Astrocyte (in vitro differentiated cells and primary cell): ENCODE data around the gene SOX5. TPM values are rescaled to one million over a fixed set of nuclear protein-coding genes. Genes with fewer than 3 reads are reported as not detected.

ENCODE experiments used
- DNase-seq: peaks from one replicate; pipeline ENCODE4 v3.0.0-alpha.2; 2010; ENCODE audit warnings: low read depth
- FAIRE-seq: peaks from 2 replicates; lab custom pipeline; 2011; peaks lifted over from hg19 to GRCh38; lab: Jason Lieb, UNC
- H2AFZ ChIP-seq: 2 replicates; pipeline ENCODE4 v1.6.0; 2012; ENCODE audit warnings: low read depth, low read length, inconsistent platforms
- H3K27ac ChIP-seq: 2 replicates; pipeline ENCODE4 v1.5.1; 2011; ENCODE audit warnings: low read depth, low read length, inconsistent platforms
- H3K27me3 ChIP-seq: 2 replicates; pipeline ENCODE4 v1.6.0; 2011; ENCODE audit warnings: low read length, inconsistent platforms; ENCODE audit not compliant: insufficient read depth
- H3K36me3 ChIP-seq: 2 replicates; pipeline ENCODE4 v1.5.1; 2011; ENCODE audit warnings: low read length, inconsistent platforms; ENCODE audit not compliant: insufficient read depth
- H3K4me1 ChIP-seq: 2 replicates; pipeline ENCODE4 v1.5.1; 2011; ENCODE audit warnings: low read length, inconsistent platforms; ENCODE audit not compliant: insufficient read depth
- H3K4me2 ChIP-seq: 2 replicates; pipeline ENCODE4 v1.6.0; 2012; ENCODE audit warnings: low read length, inconsistent platforms
- H3K4me3 ChIP-seq: 2 replicates; pipeline ENCODE4 v1.5.1; 2011; ENCODE audit warnings: low read depth, mild to moderate bottlenecking, low read length, inconsistent platforms; ENCODE audit not compliant: insufficient read depth
- H3K79me2 ChIP-seq: 2 replicates; pipeline ENCODE4 v1.6.0; 2012; ENCODE audit warnings: mild to moderate bottlenecking, low read length, inconsistent platforms; ENCODE audit not compliant: insufficient read depth
- H3K9ac ChIP-seq: 2 replicates; pipeline ENCODE4 v1.6.0; 2012; ENCODE audit warnings: mild to moderate bottlenecking, low read length, inconsistent platforms
- H3K9me3 ChIP-seq: 2 replicates; pipeline ENCODE4 v1.5.1; 2012; ENCODE audit warnings: low read depth, mild to moderate bottlenecking, low read length, inconsistent platforms; ENCODE audit not compliant: insufficient read depth
- H4K20me1 ChIP-seq: 2 replicates; pipeline ENCODE4 v1.6.0; 2012; ENCODE audit warnings: low read length, inconsistent platforms; ENCODE audit not compliant: insufficient read depth
- H3K27ac Mint-ChIP-seq: one replicate; pipeline ENCODE4 v1.8.0; 2021; ENCODE audit warnings: mild to moderate bottlenecking, mixed read lengths; ENCODE audit not compliant: unreplicated experiment
- H3K27me3 Mint-ChIP-seq: one replicate; pipeline ENCODE4 v1.8.0; 2021; ENCODE audit warnings: low read depth, mixed read lengths; ENCODE audit not compliant: unreplicated experiment
- H3K36me3 Mint-ChIP-seq: one replicate; pipeline ENCODE4 v1.8.0; 2021; ENCODE audit warnings: low read depth, mixed read lengths; ENCODE audit not compliant: unreplicated experiment
- H3K4me1 Mint-ChIP-seq: one replicate; pipeline ENCODE4 v1.8.0; 2021; ENCODE audit warnings: low read depth, mixed read lengths; ENCODE audit not compliant: unreplicated experiment
- H3K4me3 Mint-ChIP-seq: one replicate; pipeline ENCODE4 v1.8.0; 2021; ENCODE audit warnings: mild to moderate bottlenecking, moderate library complexity, mixed read lengths; ENCODE audit not compliant: unreplicated experiment
- H3K9me3 Mint-ChIP-seq: one replicate; pipeline ENCODE4 v1.8.0; 2021; ENCODE audit warnings: mild to moderate bottlenecking, mixed read lengths; ENCODE audit not compliant: unreplicated experiment
- EZH2 ChIP-seq: IDR thresholded peaks from 2 replicates; pipeline ENCODE4 v1.6.1; 2012; ENCODE audit warnings: mild to moderate bottlenecking, low read length, inconsistent platforms; ENCODE audit not compliant: insufficient read depth
- total RNA-seq: library from RNA; stranded (reverse); gene quantifications from 2 replicates; pipeline ENCODE4 v1.2.1, GENCODE V29; 2021
- TF ChIP-seq, protein P1 (sequence below): IDR thresholded peaks from 2 replicates; pipeline ENCODE4 v1.5.1; 2011; ENCODE audit warnings: low read depth, mild to moderate bottlenecking, inconsistent platforms, low read length, moderate library complexity; ENCODE audit not compliant: insufficient read depth

The SOX5 gene
- total RNA-seq, 1 donor from 2014 or later = 13.7 TPM

GRCh38 chr12:23888396-23889068 lies 60.9 kb downstream of the SOX5 start:
- Mint-ChIP-seq H3K36me3 (peaks cover 2% of the 10 kb centered on the region), H3K4me1 (peaks cover 17% of the 10 kb centered on the region), H3K27ac (peak overlapping the region; percentile 70), H3K4me3 (no peak overlapping the region), H3K27me3 (no peaks in the 10 kb centered on the region), H3K9me3 (no peaks in the 10 kb centered on the region)
- no peaks in the 10 kb centered on the region for H3K4me1 ChIP-seq
- no peak overlapping the region for H2AFZ ChIP-seq
- no peaks in the 10 kb centered on the region for H3K36me3 ChIP-seq
- H3K9me3 ChIP-seq = no peaks in the 10 kb centered on the region
- H3K79me2 ChIP-seq = no peaks in the 10 kb centered on the region
- H3K27ac ChIP-seq = no peak overlapping the region
- H3K4me3 ChIP-seq = no peak overlapping the region
- no peak overlapping the region for H3K9ac ChIP-seq
- no peaks in the 10 kb centered on the region for H4K20me1 ChIP-seq
- H3K4me2 ChIP-seq = no peak overlapping the region
- no peak for TF ChIP-seq EZH2
- TF ChIP-seq, protein P1, sequence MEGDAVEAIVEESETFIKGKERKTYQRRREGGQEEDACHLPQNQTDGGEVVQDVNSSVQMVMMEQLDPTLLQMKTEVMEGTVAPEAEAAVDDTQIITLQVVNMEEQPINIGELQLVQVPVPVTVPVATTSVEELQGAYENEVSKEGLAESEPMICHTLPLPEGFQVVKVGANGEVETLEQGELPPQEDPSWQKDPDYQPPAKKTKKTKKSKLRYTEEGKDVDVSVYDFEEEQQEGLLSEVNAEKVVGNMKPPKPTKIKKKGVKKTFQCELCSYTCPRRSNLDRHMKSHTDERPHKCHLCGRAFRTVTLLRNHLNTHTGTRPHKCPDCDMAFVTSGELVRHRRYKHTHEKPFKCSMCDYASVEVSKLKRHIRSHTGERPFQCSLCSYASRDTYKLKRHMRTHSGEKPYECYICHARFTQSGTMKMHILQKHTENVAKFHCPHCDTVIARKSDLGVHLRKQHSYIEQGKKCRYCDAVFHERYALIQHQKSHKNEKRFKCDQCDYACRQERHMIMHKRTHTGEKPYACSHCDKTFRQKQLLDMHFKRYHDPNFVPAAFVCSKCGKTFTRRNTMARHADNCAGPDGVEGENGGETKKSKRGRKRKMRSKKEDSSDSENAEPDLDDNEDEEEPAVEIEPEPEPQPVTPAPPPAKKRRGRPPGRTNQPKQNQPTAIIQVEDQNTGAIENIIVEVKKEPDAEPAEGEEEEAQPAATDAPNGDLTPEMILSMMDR = no peak
- DNase-seq = peak; percentile 57
- peak; percentile 26 for FAIRE-seq
- no peaks in the 10 kb centered on the region for H3K27me3 ChIP-seq

DNA sequence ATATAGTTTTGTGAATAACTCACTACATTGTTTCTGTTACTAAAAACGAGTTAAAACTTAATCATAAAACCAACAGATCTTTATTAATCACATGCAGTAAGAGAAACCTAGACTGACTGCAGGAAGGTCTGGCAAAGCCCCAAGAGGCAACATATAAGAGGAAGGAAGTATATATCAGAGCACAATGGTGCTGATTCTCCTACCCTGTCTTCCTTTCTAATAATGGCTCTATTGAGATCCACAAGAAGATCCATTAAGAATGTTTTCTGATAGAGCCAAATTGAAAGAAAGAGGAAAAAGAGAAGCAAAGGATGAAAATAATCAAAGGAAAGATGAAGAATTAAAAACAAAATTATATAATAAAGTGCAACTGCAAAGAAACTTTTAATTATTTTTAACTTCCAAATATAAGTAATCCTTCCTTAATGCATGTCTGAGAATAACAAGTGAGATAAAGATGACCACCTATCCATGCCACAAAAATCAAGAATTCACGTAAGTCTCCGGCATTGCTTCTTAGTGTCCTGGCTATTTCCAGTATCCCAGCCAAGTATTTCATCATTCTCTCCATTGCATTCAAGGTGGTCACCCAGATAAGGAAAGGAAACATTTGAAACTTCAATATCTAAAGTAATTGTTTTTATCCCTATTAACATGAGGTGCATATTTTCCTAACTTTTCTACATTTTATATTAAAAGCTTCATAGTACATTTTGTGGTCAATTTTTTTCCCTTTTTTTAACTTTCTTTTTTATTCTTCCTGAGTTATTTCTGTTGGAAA lies 62.2 kb downstream of the SOX5 start:
- no peak for TF ChIP-seq EZH2
- TF ChIP-seq, protein P1 = no peak
- H3K9ac ChIP-seq = no peak overlapping the region
- no peaks in the 10 kb centered on the region for H4K20me1 ChIP-seq
- no peak overlapping the region for H3K4me3 Mint-ChIP-seq
- FAIRE-seq (no peak), DNase-seq (peak; percentile 51)
- H3K27ac ChIP-seq = no peak overlapping the region
- H3K27me3 ChIP-seq = no peaks in the 10 kb centered on the region
- H3K79me2 ChIP-seq = no peaks in the 10 kb centered on the region
- peak overlapping the region; percentile 68 for H3K27ac Mint-ChIP-seq
- no peak overlapping the region for H3K4me3 ChIP-seq
- H3K36me3 ChIP-seq = no peaks in the 10 kb centered on the region
- no peaks in the 10 kb centered on the region for H3K9me3 ChIP-seq
- no peak overlapping the region for H2AFZ ChIP-seq
- H3K9me3 Mint-ChIP-seq = no peaks in the 10 kb centered on the region
- H3K36me3 Mint-ChIP-seq = no peaks in the 10 kb centered on the region
- no peaks in the 10 kb centered on the region for H3K27me3 Mint-ChIP-seq
- peaks cover 14% of the 10 kb centered on the region for H3K4me1 Mint-ChIP-seq
- no peaks in the 10 kb centered on the region for H3K4me1 ChIP-seq
- no peak overlapping the region for H3K4me2 ChIP-seq

GRCh38 chr12:23885394-23885793 lies 64.1 kb downstream of the SOX5 start:
- Histone ChIP-seq H3K36me3 (no peaks in the 10 kb centered on the region), H3K4me3 (no peak overlapping the region), H2AFZ (no peak overlapping the region), H3K27ac (no peak overlapping the region), H3K27me3 (no peaks in the 10 kb centered on the region), H3K9ac (no peak overlapping the region), H3K9me3 (no peaks in the 10 kb centered on the region), H3K79me2 (no peaks in the 10 kb centered on the region), H4K20me1 (no peaks in the 10 kb centered on the region), H3K4me2 (no peak overlapping the region), H3K4me1 (no peaks in the 10 kb centered on the region)
- no peak for DNase-seq
- TF ChIP-seq EZH2 = no peak
- TF ChIP-seq, protein P1 = no peak
- Mint-ChIP-seq H3K4me1 (peaks cover 14% of the 10 kb centered on the region), H3K9me3 (no peaks in the 10 kb centered on the region), H3K27me3 (no peaks in the 10 kb centered on the region), H3K4me3 (no peak overlapping the region), H3K36me3 (no peaks in the 10 kb centered on the region), H3K27ac (no peak overlapping the region)
- no peak for FAIRE-seq
